Amygdala (tissue), 56 donors: Measurements from ENCODE around the gene PTPRCAP.

Experiments used
- DNase-seq, 56 donors: peaks; one replicate each; lab custom pipeline; 2025; lab: John Stamatoyannopoulos, UW

Gene PTPRCAP

GRCh38 chr11:67442504-67443404, 5.3 kb upstream of the PTPRCAP start:
- no peak for DNase-seq

GRCh38 chr11:67441731-67442351, 4.4 kb upstream of the PTPRCAP start:
- DNase-seq: no peak

- no peak for DNase-seq
Measured at GRCh38 chr11:67441098-67441563, 3.6 kb upstream of the PTPRCAP start.

- no peak for DNase-seq
Measured at GRCh38 chr11:67440229-67441097, 3.0 kb upstream of the PTPRCAP start.

GRCh38 chr11:67439321-67440228, 2.1 kb upstream of the PTPRCAP start:
- peak in 11 of 56 donors; percentile 5 to 71 (median 37) for DNase-seq

- no peak for DNase-seq
Measured at GRCh38 chr11:67438158-67438902, 848 bp upstream of the PTPRCAP start.

GRCh38 chr11:67437809-67438157, 301 bp upstream of the PTPRCAP start:
- no peak for DNase-seq

GRCh38 chr11:67436459-67437081, 912 bp downstream of the PTPRCAP start:
- no peak for DNase-seq

- DNase-seq: no peak
Measured at GRCh38 chr11:67435727-67436458, 1.6 kb downstream of the PTPRCAP start.

GRCh38 chr11:67435031-67435726, 2.3 kb downstream of the PTPRCAP start:
- no peak for DNase-seq

GRCh38 chr11:67434395-67434881, 3.0 kb downstream of the PTPRCAP start:
- no peak for DNase-seq

GRCh38 chr11:67433536-67434394, 3.7 kb downstream of the PTPRCAP start:
- no peak for DNase-seq

GRCh38 chr11:67432655-67433349, 4.7 kb downstream of the PTPRCAP start:
- no peak for DNase-seq

- DNase-seq: no peak
Measured at GRCh38 chr11:67431346-67432249, 5.9 kb downstream of the PTPRCAP start.
